Type B pancreatic cell (in vitro differentiated cells): ENCODE results near the gene RAB43. TPM values are rescaled to one million over a fixed set of nuclear protein-coding genes. Genes with fewer than 3 reads are reported as not detected.

Experiments used
- DNase-seq: peaks from one replicate; pipeline ENCODE4 v3.0.0; 2021; ENCODE audit warnings: mixed read lengths; ENCODE audit not compliant: unreplicated experiment; ENCODE audit errors: extremely low spot score
- H3K27ac Mint-ChIP-seq: 2 replicates; pipeline ENCODE4 v1.8.0; 2021; ENCODE audit warnings: mild to moderate bottlenecking, mixed read lengths
- H3K27me3 Mint-ChIP-seq: 2 replicates; pipeline ENCODE4 v1.8.0; 2021; ENCODE audit warnings: mixed read lengths
- H3K36me3 Mint-ChIP-seq: 2 replicates; pipeline ENCODE4 v1.8.0; 2021; ENCODE audit warnings: mixed read lengths
- H3K4me1 Mint-ChIP-seq: one replicate; pipeline ENCODE4 v1.8.0; 2021; ENCODE audit warnings: mixed read lengths; ENCODE audit not compliant: unreplicated experiment
- H3K4me3 Mint-ChIP-seq: 2 replicates; pipeline ENCODE4 v1.8.0; 2021; ENCODE audit warnings: mild to moderate bottlenecking, mixed read lengths
- H3K9me3 Mint-ChIP-seq: 2 replicates; pipeline ENCODE4 v1.8.0; 2021; ENCODE audit warnings: mixed read lengths
- CTCF ChIP-seq: fragments of 200-600 bp; sonication (generic); conservative IDR thresholded peaks from 2 replicates; pipeline ENCODE4 v1.5.0; 2021; ENCODE audit warnings: antibody characterized with exemption, mild to moderate bottlenecking
- total RNA-seq: library from RNA; stranded (reverse); gene quantifications from 2 replicates; pipeline ENCODE4 v1.2.1, GENCODE V29; 2021; ENCODE audit warnings: low replicate concordance

Gene RAB43
- total RNA-seq, 1 donor from 2014 or later, result 16.2 TPM

- DNase-seq, result no peak
- peaks cover 7% of the 10 kb centered on the region for H3K36me3 Mint-ChIP-seq
- H3K4me1 Mint-ChIP-seq, result peaks cover 10% of the 10 kb centered on the region
- H3K27me3 Mint-ChIP-seq, result no peaks in the 10 kb centered on the region
- no peak overlapping the region for H3K27ac Mint-ChIP-seq
- TF ChIP-seq CTCF, result no peak
- H3K4me3 Mint-ChIP-seq, result no peak overlapping the region
- no peaks in the 10 kb centered on the region for H3K9me3 Mint-ChIP-seq
Measured at GRCh38 chr3:129107793-129108192, 13.8 kb downstream of the RAB43 start.

GRCh38 chr3:129106866-129107565 lies 14.6 kb downstream of the RAB43 start:
- H3K4me1 Mint-ChIP-seq, result peaks cover 10% of the 10 kb centered on the region
- H3K4me3 Mint-ChIP-seq, result no peak overlapping the region
- no peak overlapping the region for H3K27ac Mint-ChIP-seq
- TF ChIP-seq CTCF, result no peak
- no peak for DNase-seq
- no peaks in the 10 kb centered on the region for H3K9me3 Mint-ChIP-seq
- H3K27me3 Mint-ChIP-seq, result no peaks in the 10 kb centered on the region
- H3K36me3 Mint-ChIP-seq, result peaks cover 7% of the 10 kb centered on the region

- H3K27ac Mint-ChIP-seq, result no peak overlapping the region
- H3K4me1 Mint-ChIP-seq, result peaks cover 10% of the 10 kb centered on the region
- no peaks in the 10 kb centered on the region for H3K27me3 Mint-ChIP-seq
- no peak for TF ChIP-seq CTCF
- H3K4me3 Mint-ChIP-seq, result no peak overlapping the region
- DNase-seq, result no peak
- H3K36me3 Mint-ChIP-seq, result peaks cover 7% of the 10 kb centered on the region
- H3K9me3 Mint-ChIP-seq, result no peaks in the 10 kb centered on the region
Measured at GRCh38 chr3:129106320-129106719, 15.3 kb downstream of the RAB43 start.

GRCh38 chr3:129105862-129106261 lies 15.7 kb downstream of the RAB43 start:
- Mint-ChIP-seq H3K4me3 (no peak overlapping the region), H3K36me3 (peaks cover 7% of the 10 kb centered on the region), H3K9me3 (no peaks in the 10 kb centered on the region), H3K27me3 (no peaks in the 10 kb centered on the region), H3K27ac (no peak overlapping the region), H3K4me1 (peaks cover 10% of the 10 kb centered on the region)
- TF ChIP-seq CTCF, result no peak
- no peak for DNase-seq

GRCh38 chr3:129104498-129105079 lies 17.0 kb downstream of the RAB43 start:
- TF ChIP-seq CTCF, result no peak
- Mint-ChIP-seq H3K36me3 (peaks cover 4% of the 10 kb centered on the region), H3K27me3 (no peaks in the 10 kb centered on the region), H3K4me3 (no peak overlapping the region), H3K9me3 (no peaks in the 10 kb centered on the region), H3K27ac (no peak overlapping the region), H3K4me1 (peaks cover 10% of the 10 kb centered on the region)
- DNase-seq, result no peak
